NCI-H2107 treated with DMSO at 0.1 percent for 48 hours (cell line): Measurements from ENCODE around the gene MED14.

ENCODE experiments used
- DNase-seq: peaks from one replicate; lab custom pipeline; 2025; ENCODE audit not compliant: unreplicated experiment; lab: John Stamatoyannopoulos, UW

The MED14 gene

GRCh38 chrX:40729598-40730584 is 5.5 kb downstream of the MED14 start:
- no peak for DNase-seq

DNA sequence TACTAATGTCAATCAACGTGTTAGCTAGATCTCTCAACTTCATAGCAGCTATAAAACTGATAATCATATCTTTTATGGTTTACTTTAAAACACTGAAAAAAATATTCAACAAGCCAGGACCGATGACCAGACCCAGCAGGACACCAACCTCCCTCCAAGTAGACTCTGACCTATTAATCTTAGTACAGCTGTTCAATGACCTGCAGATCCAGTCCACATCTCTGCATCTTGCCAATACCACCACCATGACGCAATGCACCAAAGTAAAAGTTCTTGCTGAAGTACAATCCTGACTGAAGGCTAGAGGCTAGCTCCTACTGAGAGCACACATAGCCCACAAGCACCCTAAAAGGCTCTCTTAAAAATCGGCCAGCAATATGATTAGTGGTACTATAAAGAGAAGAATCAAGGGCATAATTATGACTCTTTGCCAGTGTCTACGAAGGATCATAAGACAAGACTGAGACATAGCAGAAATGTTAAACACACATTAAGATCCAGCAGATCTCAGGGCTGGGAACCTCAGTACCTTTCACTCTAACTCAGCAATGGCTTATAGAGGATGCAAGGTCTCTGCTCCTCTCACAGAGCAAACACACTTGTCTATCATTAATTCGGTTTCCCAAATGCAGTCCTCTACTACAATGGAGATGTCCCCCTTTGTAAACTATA is 7.6 kb downstream of the MED14 start:
- DNase-seq: no peak

DNA sequence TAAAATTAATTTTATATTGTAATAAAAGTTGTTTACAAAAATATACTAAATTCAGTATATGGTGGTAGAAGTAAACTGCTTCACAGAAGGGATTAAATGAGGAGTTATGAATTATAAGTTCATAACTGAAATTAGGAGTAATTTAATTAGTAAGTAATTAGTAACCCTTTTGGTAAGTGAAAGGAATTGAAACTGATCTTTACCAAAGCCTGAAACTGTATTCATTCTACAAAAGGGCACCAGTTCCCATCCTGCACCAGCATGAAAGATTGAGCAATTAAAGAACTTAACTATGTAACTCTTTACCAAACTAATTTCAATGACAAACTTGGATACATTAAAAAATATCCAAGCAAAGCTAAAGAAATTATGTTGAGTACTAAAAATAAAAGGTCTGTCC is 8.2 kb downstream of the MED14 start:
- DNase-seq: no peak

- DNase-seq: no peak
Measured at GRCh38 chrX:40722930-40723329, 12.4 kb downstream of the MED14 start.

DNA sequence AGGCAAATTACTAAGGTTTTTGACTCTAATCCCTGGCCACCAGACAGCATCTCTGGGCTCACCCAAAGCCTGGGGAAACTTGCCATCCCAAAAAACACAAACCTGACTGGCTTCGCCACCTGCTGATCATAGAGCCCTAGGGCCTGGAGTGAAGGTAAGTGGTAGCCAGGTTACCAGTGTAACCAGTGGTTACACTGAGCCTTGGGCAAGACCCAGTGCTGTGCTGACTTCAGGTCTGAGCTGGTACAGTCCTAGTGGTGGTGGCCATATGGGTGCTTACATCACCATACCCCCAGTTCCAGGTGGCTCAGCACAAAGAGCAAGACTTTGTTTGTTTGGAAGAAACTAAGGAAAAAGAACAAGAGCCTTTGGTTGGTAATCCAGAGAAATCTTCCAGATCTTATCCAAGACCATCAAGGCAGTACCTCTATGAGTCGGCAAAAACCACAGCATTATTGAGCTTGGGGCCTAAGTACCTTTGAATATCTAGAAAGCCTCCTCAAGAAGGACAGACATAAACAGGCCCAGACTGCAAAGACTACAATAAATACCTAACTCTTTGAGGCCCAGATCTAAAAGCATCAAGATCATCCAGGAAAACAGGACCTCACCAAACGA is 13.7 kb downstream of the MED14 start:
- no peak for DNase-seq

DNA sequence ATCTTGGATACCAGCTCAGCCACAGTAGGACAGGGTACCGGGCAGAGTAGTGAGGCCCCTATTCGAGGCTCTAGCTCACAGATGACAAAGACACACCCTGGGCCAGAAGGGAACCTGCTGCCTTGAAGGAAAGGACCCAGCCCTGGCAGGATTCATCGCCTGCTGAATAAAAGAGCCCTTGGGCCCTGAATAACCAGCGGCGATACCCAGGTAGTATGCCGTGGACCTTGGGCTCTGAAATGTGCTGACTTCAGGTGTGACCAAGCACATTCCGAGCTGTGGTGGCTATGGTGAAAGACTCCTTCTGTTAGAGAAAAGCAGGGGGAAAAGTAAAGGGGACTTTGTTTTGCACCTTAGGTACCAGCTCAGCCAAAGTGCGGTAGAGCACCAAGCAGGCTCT is 14.6 kb downstream of the MED14 start:
- DNase-seq: no peak

GRCh38 chrX:40720339-40720738 is 15.0 kb downstream of the MED14 start:
- DNase-seq: no peak

DNA sequence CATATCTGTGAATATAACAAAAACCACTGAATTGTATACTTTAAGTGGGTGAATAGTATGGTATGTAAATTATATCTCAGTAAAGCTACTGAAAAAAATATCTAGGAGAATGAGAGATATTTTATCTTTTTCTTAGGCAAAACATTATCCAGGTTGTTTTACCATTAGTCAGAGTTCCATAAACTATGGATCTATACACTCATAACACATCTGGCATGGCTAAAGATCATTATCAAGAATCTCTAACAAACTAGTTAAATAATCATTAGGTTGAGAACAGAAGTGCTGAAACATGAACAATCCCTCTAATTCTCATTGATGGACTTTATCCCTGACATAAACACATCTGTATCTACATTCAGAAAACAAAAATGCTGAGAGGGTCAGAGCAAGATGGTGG is 15.6 kb downstream of the MED14 start:
- DNase-seq: no peak

GRCh38 chrX:40719218-40719617 is 16.1 kb downstream of the MED14 start:
- DNase-seq: no peak

DNA sequence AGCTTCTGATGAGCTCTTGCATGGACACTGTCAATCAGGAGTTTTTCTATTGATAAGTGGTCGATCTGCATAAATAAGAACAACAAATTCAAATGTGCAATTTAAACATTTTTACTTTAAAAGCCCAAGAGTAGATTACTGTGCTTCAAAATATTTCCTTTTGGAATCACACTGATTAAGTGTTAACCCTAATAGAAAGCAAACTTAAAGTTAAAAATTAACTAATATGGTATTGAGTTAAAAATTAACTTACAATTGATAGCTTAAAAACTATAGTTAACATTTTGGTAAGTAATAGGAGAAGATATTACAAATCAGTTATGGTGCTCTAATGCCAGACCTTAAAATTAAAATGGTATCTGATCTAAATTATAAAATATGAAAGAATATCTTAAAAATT is 25.9 kb downstream of the MED14 start:
- DNase-seq: no peak

- DNase-seq: no peak
Measured at GRCh38 chrX:40705658-40706312, 29.6 kb downstream of the MED14 start.

DNA sequence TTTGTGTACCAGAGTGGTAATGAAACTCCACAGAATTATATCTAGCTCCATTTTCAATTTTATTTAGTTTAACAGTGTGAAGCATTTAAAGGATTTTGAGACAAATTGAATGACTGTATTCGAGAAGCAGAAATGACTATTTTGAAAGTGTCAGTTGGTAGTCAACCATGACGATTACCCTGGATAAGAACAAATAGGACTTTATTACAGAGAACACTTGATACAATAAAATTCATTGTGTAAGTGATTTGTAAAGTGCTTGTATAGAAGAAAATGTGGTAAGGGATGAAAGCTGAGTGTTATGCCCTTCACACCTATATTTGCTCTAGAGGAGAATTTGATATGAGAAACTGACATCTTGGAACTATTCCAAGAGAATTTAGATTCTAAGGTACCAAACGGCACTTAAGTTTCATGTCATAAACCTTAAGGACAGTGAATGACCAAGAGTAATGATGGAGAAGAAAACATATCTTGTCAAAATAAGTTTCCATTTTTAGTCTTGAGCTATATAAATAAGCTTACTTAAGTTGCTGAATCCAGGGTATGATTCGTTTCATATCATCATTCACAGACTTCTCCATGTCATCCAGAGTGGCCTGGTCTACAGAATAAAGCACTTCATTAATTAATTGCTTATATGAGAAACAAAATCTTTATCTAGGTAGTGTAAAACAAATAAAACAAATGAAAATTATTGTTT is 34.6 kb downstream of the MED14 start:
- peak; percentile 72 for DNase-seq

DNA sequence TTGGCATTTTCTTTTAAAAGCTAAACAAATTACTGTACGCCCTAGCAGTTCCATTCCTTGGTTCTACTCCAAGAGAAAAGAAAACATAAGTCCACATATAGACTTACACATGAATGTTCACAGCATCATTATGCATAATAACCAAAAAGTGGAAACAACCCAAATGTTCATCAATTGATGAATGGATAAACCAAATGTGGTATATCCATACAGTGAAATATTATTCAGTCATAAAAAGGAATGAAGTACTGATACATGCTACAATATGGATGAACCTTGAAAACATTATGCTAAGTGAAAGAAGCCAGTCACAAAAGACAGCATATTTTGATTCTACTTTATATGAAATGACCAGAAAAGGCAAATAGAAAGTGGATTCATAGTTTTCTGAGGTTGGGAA is 36.5 kb downstream of the MED14 start:
- DNase-seq: no peak

GRCh38 chrX:40694802-40695201 is 40.5 kb downstream of the MED14 start:
- DNase-seq: no peak

DNA sequence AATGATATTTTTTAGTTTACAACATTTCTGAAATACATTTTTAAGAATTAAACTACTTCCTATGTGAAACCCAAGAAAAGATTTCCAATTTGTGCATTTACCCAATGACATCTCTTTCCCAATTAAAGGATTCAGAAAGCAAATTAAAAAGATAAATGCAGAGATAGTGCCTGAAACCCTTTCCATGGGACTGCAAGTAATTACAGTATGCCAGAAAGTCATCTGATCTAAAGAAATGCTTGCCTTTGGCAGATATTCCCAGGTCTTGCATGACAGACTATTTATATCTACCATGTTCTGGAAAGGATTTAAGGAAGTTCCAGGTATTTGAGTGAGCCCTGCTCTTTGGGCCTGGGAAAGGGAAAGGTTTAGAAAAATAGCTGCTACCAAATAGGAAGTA is 46.4 kb downstream of the MED14 start:
- DNase-seq: no peak

GRCh38 chrX:40687169-40687568 is 48.2 kb downstream of the MED14 start:
- DNase-seq: no peak

DNA sequence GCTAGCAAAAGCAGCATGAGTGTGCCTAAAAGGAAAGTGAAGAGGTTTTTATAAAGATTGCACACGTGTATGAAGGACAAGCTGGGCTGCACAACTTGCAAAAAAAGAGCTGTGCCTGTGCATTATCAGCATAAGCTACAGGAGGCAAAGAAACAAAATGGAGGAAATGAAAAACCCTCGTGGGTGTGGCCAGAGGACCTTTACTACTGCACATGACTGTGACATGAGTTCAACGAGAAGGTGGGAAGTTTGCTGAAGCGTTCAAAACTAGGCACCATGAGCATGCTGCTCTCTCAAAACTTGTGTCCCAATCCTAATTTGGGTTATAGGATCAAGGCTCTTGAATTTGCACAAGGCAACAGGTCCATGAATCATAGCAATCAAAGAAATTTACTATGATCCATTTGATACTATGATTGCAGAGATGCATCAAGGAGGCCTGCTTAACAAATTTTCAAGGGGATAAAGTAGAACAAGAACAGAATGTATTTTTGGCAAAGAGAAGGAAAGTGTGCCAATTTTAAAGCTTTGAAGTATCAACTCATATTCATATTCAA is 49.9 kb downstream of the MED14 start:
- DNase-seq: no peak

DNA sequence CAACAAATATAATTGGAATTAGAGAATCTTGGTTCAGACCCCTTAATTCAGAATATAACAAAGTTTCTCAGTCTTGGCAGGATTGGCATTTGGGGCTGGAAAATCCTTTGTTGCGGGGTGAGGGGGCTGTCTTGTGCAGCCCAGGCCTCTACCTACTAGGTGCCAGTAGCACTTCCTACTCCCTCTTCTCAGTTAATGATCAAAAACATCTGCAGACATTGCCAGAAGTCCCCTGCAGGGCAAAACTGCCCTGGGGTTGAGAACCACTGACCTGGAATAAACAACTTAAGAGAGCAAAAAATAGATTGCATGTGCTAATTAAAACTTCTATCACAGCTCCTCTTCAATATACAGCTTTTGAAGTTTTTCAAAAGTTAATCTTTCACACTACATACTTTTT is 51.2 kb downstream of the MED14 start:
- DNase-seq: no peak

- DNase-seq: no peak
Measured at GRCh38 chrX:40683245-40683644, 52.1 kb downstream of the MED14 start.

DNA sequence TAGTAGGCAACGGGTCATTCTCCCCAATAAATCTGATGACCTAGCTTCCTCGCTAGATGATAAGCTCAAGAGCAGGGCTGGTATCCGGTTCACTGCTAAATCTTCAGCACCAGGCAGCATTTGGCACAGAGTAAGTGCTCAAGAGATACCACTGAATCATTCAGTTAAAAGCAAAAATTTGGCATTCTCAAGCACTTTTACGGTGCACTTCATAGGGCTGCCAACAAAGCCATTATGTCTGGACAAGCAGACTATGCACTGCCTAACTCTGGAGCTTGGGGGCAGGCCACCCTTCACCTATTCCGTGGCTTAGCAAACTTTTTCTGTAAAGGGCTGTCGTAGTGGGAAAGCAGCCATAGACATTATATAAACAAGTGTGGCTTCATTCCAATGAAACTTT is 64.2 kb downstream of the MED14 start:
- no peak for DNase-seq
